H9 (cell line): ENCODE measurements around the gene CPA2. TPM values are rescaled to one million over a fixed set of nuclear protein-coding genes. Genes with fewer than 3 reads are reported as not detected.

Experiments
- DNase-seq: peaks from one replicate; pipeline ENCODE4 v3.0.0-alpha.2; 2017
- H2AFZ ChIP-seq: one replicate; pipeline ENCODE4 v1.6.1; 2013; ENCODE audit warnings: mild to moderate bottlenecking, low read length, control low read depth, moderate library complexity
- H2AK5ac ChIP-seq: 2 replicates; pipeline ENCODE4 v1.6.1; 2013; ENCODE audit warnings: low read length, control low read depth, mixed read lengths; ENCODE audit not compliant: insufficient read length
- H2BK120ac ChIP-seq: one replicate; pipeline ENCODE4 v1.6.1; 2013; ENCODE audit warnings: low read depth, mild to moderate bottlenecking, low read length, control low read depth, inconsistent platforms; ENCODE audit not compliant: poor library complexity, severe bottlenecking
- H2BK12ac ChIP-seq: 2 replicates; pipeline ENCODE4 v1.6.1; 2013; ENCODE audit warnings: low read length, control low read depth, mixed read lengths, low read depth; ENCODE audit not compliant: insufficient read length
- H2BK15ac ChIP-seq: 2 replicates; pipeline ENCODE4 v1.6.1; 2013; ENCODE audit warnings: low read depth, low read length, control low read depth
- H2BK20ac ChIP-seq: one replicate; pipeline ENCODE4 v1.6.1; 2013; ENCODE audit warnings: low read depth, mild to moderate bottlenecking, low read length, control low read depth, inconsistent platforms; ENCODE audit not compliant: poor library complexity, severe bottlenecking
- H2BK5ac ChIP-seq: 2 replicates; pipeline ENCODE4 v1.6.1; 2013; ENCODE audit warnings: low read length, control low read depth, mixed read lengths; ENCODE audit not compliant: insufficient read length
- H3K14ac ChIP-seq: 2 replicates; pipeline ENCODE4 v1.6.1; 2013; ENCODE audit warnings: low read length, control low read depth; ENCODE audit not compliant: insufficient read depth
- H3K18ac ChIP-seq: 2 replicates; pipeline ENCODE4 v1.6.1; 2013; ENCODE audit warnings: low read depth, mild to moderate bottlenecking, mixed read lengths, low read length, control low read depth; ENCODE audit not compliant: insufficient read length
- H3K23ac ChIP-seq: 2 replicates; pipeline ENCODE4 v1.6.1; 2013; ENCODE audit warnings: low read length, control low read depth, mixed read lengths, low read depth; ENCODE audit not compliant: insufficient read length
- H3K23me2 ChIP-seq: 2 replicates; pipeline ENCODE4 v1.6.1; 2013; ENCODE audit warnings: low read depth, mild to moderate bottlenecking, mixed read lengths, low read length, control low read depth; ENCODE audit not compliant: insufficient read length, poor library complexity, severe bottlenecking
- H3K27ac ChIP-seq: 2 replicates; pipeline ENCODE4 v1.5.1; 2013; ENCODE audit warnings: low read length, control low read depth, mixed read lengths, low read depth; ENCODE audit not compliant: insufficient read length
- H3K27me3 ChIP-seq: 2 replicates; pipeline ENCODE4 v1.6.1; 2013; ENCODE audit warnings: low read length, control low read depth, inconsistent platforms; ENCODE audit not compliant: insufficient read depth
- H3K4ac ChIP-seq: 2 replicates; pipeline ENCODE4 v1.6.1; 2013; ENCODE audit warnings: low read depth, mild to moderate bottlenecking, control low read depth, inconsistent platforms, low read length, moderate library complexity
- H3K4me1 ChIP-seq: 2 replicates; pipeline ENCODE4 v1.6.1; 2013; ENCODE audit warnings: low read length, control low read depth, inconsistent platforms; ENCODE audit not compliant: insufficient read depth
- H3K4me2 ChIP-seq: 2 replicates; pipeline ENCODE4 v1.6.1; 2013; ENCODE audit warnings: low read length, control low read depth, mixed read lengths; ENCODE audit not compliant: insufficient read length, insufficient read depth
- H3K56ac ChIP-seq: 2 replicates; pipeline ENCODE4 v1.6.1; 2013; ENCODE audit warnings: low read depth, mild to moderate bottlenecking, mixed read lengths, low read length, control low read depth; ENCODE audit not compliant: insufficient read length
- H3K79me1 ChIP-seq: 2 replicates; pipeline ENCODE4 v1.6.1; 2013; ENCODE audit warnings: low read depth, mild to moderate bottlenecking, moderate library complexity, low read length, control low read depth, inconsistent platforms; ENCODE audit not compliant: insufficient read depth, poor library complexity, severe bottlenecking
- H3K79me2 ChIP-seq: 2 replicates; pipeline ENCODE4 v1.6.1; 2013; ENCODE audit warnings: low read length, control low read depth, inconsistent platforms; ENCODE audit not compliant: insufficient read depth
- H3K9ac ChIP-seq: 2 replicates; pipeline ENCODE4 v1.6.1; 2013; ENCODE audit warnings: low read length, control low read depth, mixed read lengths; ENCODE audit not compliant: insufficient read length; ENCODE audit errors: extremely low read depth
- H3K9me3 ChIP-seq: one replicate; pipeline ENCODE4 v1.6.1; 2013; ENCODE audit warnings: low read depth, low read length, inconsistent platforms; ENCODE audit not compliant: control insufficient read depth
- H3T11ph ChIP-seq: one replicate; pipeline ENCODE4 v1.6.1; 2013; ENCODE audit warnings: mild to moderate bottlenecking, low read length, control low read depth, inconsistent platforms
- H4K20me1 ChIP-seq: one replicate; pipeline ENCODE4 v1.6.1; 2013; ENCODE audit not compliant: control insufficient read depth, insufficient read length, insufficient read depth
- H4K5ac ChIP-seq: 2 replicates; pipeline ENCODE4 v1.6.1; 2013; ENCODE audit warnings: low read depth, mild to moderate bottlenecking, mixed read lengths, low read length, control low read depth; ENCODE audit not compliant: insufficient read length
- H4K8ac ChIP-seq: replicated peaks from 2 replicates; pipeline ENCODE4 v1.6.1; 2013; ENCODE audit warnings: low read length, control low read depth, mixed read lengths, low read depth; ENCODE audit not compliant: insufficient read length
- H4K91ac ChIP-seq: 2 replicates; pipeline ENCODE4 v1.6.1; 2013; ENCODE audit warnings: low read depth, mild to moderate bottlenecking, moderate library complexity, mixed read lengths, low read length, control low read depth; ENCODE audit not compliant: insufficient read length
- H3K27ac Mint-ChIP-seq, 3 experiments: 2 replicates in 2 of 3; 3 replicates in 1 of 3; pipeline ENCODE4 v1.8.0; 2020 to 2021; ENCODE audit warnings: mixed read lengths in 3 of 3, mild to moderate bottlenecking in 1 of 3, moderate library complexity in 1 of 3
- H3K27me3 Mint-ChIP-seq: 2 replicates; pipeline ENCODE4 v1.8.0; 2021; ENCODE audit warnings: low read depth, mild to moderate bottlenecking, moderate library complexity, mixed read lengths
- H3K36me3 Mint-ChIP-seq, 3 experiments: 2 replicates in 2 of 3; 3 replicates in 1 of 3; pipeline ENCODE4 v1.8.0; 2020 to 2021; ENCODE audit warnings: low read depth in 3 of 3, mixed read lengths in 3 of 3; ENCODE audit not compliant: insufficient read depth in 1 of 3
- H3K4me1 Mint-ChIP-seq, 2 experiments: 2 replicates each; pipeline ENCODE4 v1.8.0; 2020; ENCODE audit warnings: mixed read lengths in 2 of 2
- H3K4me3 Mint-ChIP-seq, 2 experiments: 2 replicates in 1 of 2; 3 replicates in 1 of 2; pipeline ENCODE4 v1.8.0; 2020 to 2021; ENCODE audit warnings: mild to moderate bottlenecking in 2 of 2, mixed read lengths in 2 of 2, moderate library complexity in 1 of 2
- H3K9me3 Mint-ChIP-seq, 2 experiments: 2 replicates in 1 of 2; 3 replicates in 1 of 2; pipeline ENCODE4 v1.8.0; 2020; ENCODE audit warnings: mild to moderate bottlenecking in 2 of 2, mixed read lengths in 2 of 2, moderate library complexity in 1 of 2
- WGBS: extraction: QIAGEN DNeasy Blood & Tissue Kit; methylation state at CpG from one replicate; pipeline ENCODE4 v1.1.7; 2013; ENCODE audit warnings: missing lambda C conversion rate, low lambda C conversion rate, mixed read lengths; ENCODE audit not compliant: insufficient read length; ENCODE audit errors: extremely low coverage; 5-methylcytosine and 5-hydroxymethylcytosine counted together
- total RNA-seq: library from RNA; stranded (reverse); gene quantifications from 2 replicates; pipeline ENCODE4 v1.2.1, GENCODE V29; 2021
- TF ChIP-seq, protein P1 (sequence below): fragments of 200-600 bp; sonication (generic); conservative IDR thresholded peaks from 3 replicates; pipeline ENCODE4 v1.8.0; 2021; ENCODE audit warnings: antibody characterized with exemption, mild to moderate bottlenecking

The CPA2 gene
- total RNA-seq, 1 experiment from 2014 or later, result not detected

- H2AFZ ChIP-seq, result no peak overlapping the region
- H3K4me1 ChIP-seq, result no peaks in the 10 kb centered on the region
Observed at GRCh38 chr7:130286881-130287280, 20.2 kb downstream of the CPA2 start.

More at GRCh38 chr7:130286881-130287280, 20.2 kb downstream of the CPA2 start:
- Histone ChIP-seq H3K4ac (no peak overlapping the region), H3K23ac (no peak overlapping the region), H4K8ac (no peak overlapping the region), H4K91ac (no peak overlapping the region), H3K23me2 (no peaks in the 10 kb centered on the region), H3K27ac (no peak overlapping the region), H3K4me2 (no peak overlapping the region), H2BK120ac (no peak overlapping the region), H3K79me1 (no peaks in the 10 kb centered on the region), H3T11ph (no peak overlapping the region), H2BK15ac (no peak overlapping the region), H3K18ac (no peak overlapping the region), H4K5ac (no peak overlapping the region), H3K27me3 (no peaks in the 10 kb centered on the region), H4K20me1 (no peaks in the 10 kb centered on the region), H2BK5ac (no peak overlapping the region), H2BK20ac (no peak overlapping the region), H3K79me2 (no peaks in the 10 kb centered on the region), H3K14ac (no peak overlapping the region), H3K56ac (no peak overlapping the region), H2AK5ac (no peak overlapping the region), H3K9ac (no peak overlapping the region), H2BK12ac (no peak overlapping the region), H3K9me3 (no peaks in the 10 kb centered on the region)
- no peaks in the 10 kb centered on the region for H3K9me3 Mint-ChIP-seq
- H3K36me3 Mint-ChIP-seq, result no peaks in the 10 kb centered on the region
- no peaks in the 10 kb centered on the region; the same call in 1 of the 2 replicates for H3K27me3 Mint-ChIP-seq
- H3K27ac Mint-ChIP-seq, result peak overlapping the region in 1 of 3 experiments; percentile 24; a peak in 1 of 7 replicates
- TF ChIP-seq, protein P1, sequence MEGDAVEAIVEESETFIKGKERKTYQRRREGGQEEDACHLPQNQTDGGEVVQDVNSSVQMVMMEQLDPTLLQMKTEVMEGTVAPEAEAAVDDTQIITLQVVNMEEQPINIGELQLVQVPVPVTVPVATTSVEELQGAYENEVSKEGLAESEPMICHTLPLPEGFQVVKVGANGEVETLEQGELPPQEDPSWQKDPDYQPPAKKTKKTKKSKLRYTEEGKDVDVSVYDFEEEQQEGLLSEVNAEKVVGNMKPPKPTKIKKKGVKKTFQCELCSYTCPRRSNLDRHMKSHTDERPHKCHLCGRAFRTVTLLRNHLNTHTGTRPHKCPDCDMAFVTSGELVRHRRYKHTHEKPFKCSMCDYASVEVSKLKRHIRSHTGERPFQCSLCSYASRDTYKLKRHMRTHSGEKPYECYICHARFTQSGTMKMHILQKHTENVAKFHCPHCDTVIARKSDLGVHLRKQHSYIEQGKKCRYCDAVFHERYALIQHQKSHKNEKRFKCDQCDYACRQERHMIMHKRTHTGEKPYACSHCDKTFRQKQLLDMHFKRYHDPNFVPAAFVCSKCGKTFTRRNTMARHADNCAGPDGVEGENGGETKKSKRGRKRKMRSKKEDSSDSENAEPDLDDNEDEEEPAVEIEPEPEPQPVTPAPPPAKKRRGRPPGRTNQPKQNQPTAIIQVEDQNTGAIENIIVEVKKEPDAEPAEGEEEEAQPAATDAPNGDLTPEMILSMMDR, result no peak
- no peak overlapping the region for H3K4me3 Mint-ChIP-seq
- WGBS, result no CpG with 5 or more reads among the region's 1 CpG
- H3K4me1 Mint-ChIP-seq, result no peaks in the 10 kb centered on the region
- DNase-seq, result no peak
